Subcutaneous abdominal adipose tissue (tissue), 5 donors: ENCODE data around the gene IL17REL.

Experiments
- H3K27ac ChIP-seq: one replicate; pipeline ENCODE4 v1.7.0; 2013; ENCODE audit warnings: low read depth, mild to moderate bottlenecking, inconsistent platforms, low read length, moderate library complexity
- H3K27me3 ChIP-seq, 5 donors: one replicate each; pipeline ENCODE4 v1.7.0; 2013; ENCODE audit warnings: low read length in 5 of 5, inconsistent platforms in 1 of 5; ENCODE audit not compliant: control insufficient read depth in 5 of 5, insufficient read depth in 4 of 5
- H3K36me3 ChIP-seq, 5 donors: one replicate each; pipeline ENCODE4 v1.7.0; 2013; ENCODE audit warnings: low read length in 5 of 5; ENCODE audit not compliant: control insufficient read depth in 5 of 5, insufficient read depth in 5 of 5
- H3K4me1 ChIP-seq, 5 donors: one replicate each; pipeline ENCODE4 v1.7.0; 2013; ENCODE audit warnings: low read length in 5 of 5, mild to moderate bottlenecking in 3 of 5, moderate library complexity in 1 of 5; ENCODE audit not compliant: control insufficient read depth in 5 of 5, insufficient read depth in 5 of 5
- H3K4me3 ChIP-seq, 5 donors: one replicate each; pipeline ENCODE4 v1.7.0; 2013; ENCODE audit warnings: low read length in 5 of 5, low read depth in 1 of 5
- H3K9ac ChIP-seq, 5 donors: one replicate each; pipeline ENCODE4 v1.7.0; 2013; ENCODE audit warnings: low read length in 5 of 5, mild to moderate bottlenecking in 4 of 5, moderate library complexity in 3 of 5
- H3K9me3 ChIP-seq, 5 donors: one replicate each; pipeline ENCODE4 v1.7.0; 2013; ENCODE audit warnings: low read length in 5 of 5; ENCODE audit not compliant: control insufficient read depth in 5 of 5
- donor health status: healthy.
- donor health status: healthy.
- donor health status: healthy.
- donor health status: healthy.
- donor health status: healthy.

Gene IL17REL

DNA sequence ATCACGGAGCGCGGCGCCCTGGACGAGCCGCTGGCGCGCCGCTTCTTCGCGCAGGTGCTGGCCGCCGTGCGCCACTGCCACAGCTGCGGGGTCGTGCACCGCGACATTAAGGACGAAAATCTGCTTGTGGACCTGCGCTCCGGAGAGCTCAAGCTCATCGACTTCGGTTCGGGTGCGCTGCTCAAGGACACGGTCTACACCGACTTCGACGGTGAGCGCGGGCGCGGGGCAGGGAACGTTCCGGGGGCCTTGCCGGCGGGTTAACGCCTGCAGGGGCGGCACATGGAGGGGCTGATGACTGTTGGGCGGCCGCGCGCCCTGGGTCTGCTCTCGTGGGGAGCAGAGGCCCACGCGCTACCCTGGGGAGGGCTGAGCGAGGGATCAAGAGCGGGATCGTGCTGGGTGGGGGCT, 51.0 kb downstream of the IL17REL start:
- Histone ChIP-seq H3K4me3 (peak overlapping the region in 4 of 5 donors; percentile 88 to 99 (median 96)), H3K9ac (peak overlapping the region; percentile 26 to 96 (median 92)), H3K9me3 (no peaks in the 10 kb centered on the region), H3K4me1 (peaks cover 5 to 78% (median 74%) of the 10 kb centered on the region in 5 donors), H3K27me3 (no peaks in the 10 kb centered on the region), H3K27ac (peak overlapping the region; percentile 98), H3K36me3 (peaks cover 0 to 37% (median 25%) of the 10 kb centered on the region in 5 donors)

DNA sequence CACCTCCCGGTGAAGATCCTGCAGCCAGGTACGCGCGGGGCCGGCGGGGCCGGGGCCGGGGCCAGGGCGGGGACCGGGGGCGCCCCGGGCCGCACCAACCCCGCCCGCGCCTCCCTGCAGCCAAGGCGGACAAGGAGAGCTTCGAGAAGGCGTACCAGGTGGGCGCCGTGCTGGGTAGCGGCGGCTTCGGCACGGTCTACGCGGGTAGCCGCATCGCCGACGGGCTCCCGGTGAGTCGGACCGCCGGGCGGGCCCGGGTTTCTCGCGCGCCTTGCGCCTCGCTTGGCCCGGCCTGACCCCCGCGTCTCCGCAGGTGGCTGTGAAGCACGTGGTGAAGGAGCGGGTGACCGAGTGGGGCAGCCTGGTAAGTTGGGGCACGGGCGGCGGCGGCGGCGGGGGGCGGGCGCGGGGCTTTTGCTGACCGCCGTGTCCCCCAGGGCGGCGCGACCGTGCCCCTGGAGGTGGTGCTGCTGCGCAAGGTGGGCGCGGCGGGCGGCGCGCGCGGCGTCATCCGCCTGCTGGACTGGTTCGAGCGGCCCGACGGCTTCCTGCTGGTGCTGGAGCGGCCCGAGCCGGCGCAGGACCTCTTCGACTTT, 51.5 kb downstream of the IL17REL start:
- Histone ChIP-seq H3K36me3 (peaks cover 0 to 37% (median 25%) of the 10 kb centered on the region in 5 donors), H3K27ac (peak overlapping the region; percentile 98), H3K9me3 (no peaks in the 10 kb centered on the region), H3K4me1 (peaks cover 3 to 78% (median 74%) of the 10 kb centered on the region in 5 donors), H3K9ac (peak overlapping the region in 4 of 5 donors; percentile 90 to 96 (median 94)), H3K27me3 (no peaks in the 10 kb centered on the region), H3K4me3 (peak overlapping the region in 4 of 5 donors; percentile 88 to 99 (median 96))

DNA sequence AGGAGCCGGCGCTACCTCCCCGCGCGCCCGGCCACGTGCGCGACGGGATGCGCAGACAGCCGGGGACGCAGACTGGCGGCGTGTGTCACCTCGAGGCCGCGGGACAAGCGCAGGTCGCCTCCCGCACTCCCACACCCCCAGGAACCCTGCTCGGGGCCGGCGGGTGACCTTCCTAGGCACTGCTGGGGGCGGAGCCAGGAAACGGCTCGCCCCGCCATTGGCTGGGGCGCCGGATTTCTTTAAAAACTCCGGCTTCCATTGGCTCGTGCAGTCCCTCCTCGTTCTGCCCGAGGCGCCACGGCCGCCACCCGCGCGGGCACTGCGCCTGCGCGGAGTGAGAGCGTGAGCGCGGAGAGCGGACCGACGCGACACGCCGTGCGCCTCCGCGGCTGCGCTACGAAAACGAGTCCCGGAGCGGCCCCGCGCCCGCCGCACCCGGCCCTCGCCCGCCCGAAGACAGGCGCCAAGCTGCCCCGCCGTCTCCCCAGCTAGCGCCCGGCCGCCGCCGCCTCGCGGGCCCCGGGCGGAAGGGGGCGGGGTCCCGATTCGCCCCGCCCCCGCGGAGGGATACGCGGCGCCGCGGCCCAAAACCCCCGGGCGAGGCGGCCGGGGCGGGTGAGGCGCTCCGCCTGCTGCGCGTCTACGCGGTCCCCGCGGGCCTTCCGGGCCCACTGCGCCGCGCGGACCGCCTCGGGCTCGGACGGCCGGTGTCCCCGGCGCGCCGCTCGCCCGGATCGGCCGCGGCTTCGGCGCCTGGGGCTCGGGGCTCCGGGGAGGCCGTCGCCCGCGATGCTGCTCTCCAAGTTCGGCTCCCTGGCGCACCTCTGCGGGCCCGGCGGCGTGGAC, 52.2 kb downstream of the IL17REL start, which contains the start of gene PIM3:
Gene PIM3, plus strand, starts transcription at position 614 of the 846 bp plus-strand sequence. Its CDS starts 176 bp downstream, at position 790.
- Histone ChIP-seq H3K4me1 (peaks cover 5 to 78% (median 74%) of the 10 kb centered on the region in 5 donors), H3K9me3 (no peaks in the 10 kb centered on the region), H3K36me3 (peaks cover 0 to 33% (median 25%) of the 10 kb centered on the region in 5 donors), H3K27me3 (no peaks in the 10 kb centered on the region), H3K9ac (peak within 1 kb of the TSS; percentile 26 to 96 (median 92)), H3K27ac (peak within 1 kb of the TSS; percentile 98), H3K4me3 (peak within 1 kb of the TSS; percentile 63 to 99 (median 96))

DNA sequence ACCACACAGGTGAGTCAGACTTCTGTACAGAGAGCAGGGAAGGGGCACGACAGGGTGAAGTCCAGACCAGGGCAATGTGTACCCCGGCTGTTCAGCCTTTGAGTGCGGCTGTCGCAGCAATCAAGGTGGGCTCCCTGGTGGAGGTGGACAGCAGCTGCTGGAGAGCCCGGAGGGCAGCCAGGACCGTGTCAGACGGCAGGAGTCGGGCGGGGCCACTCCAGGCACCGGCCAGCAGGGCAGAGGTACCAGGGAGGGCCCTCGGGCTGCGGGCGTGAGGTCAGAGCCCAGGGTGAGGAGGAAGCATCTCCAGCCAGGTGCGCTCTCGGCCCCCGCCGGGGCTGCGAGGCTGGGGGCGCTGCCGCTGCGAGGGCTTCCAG, 52.8 kb downstream of the IL17REL start:
- H3K27ac ChIP-seq, result peak overlapping the region; percentile 92
- H3K4me3 ChIP-seq, result peak overlapping the region; percentile 63 to 99 (median 64)
- no peaks in the 10 kb centered on the region for H3K27me3 ChIP-seq
- no peaks in the 10 kb centered on the region for H3K9me3 ChIP-seq
- peaks cover 0 to 29% (median 23%) of the 10 kb centered on the region in 5 donors for H3K36me3 ChIP-seq
- peak overlapping the region in 4 of 5 donors; percentile 70 to 89 (median 82) for H3K9ac ChIP-seq
- H3K4me1 ChIP-seq, result peaks cover 4 to 78% (median 74%) of the 10 kb centered on the region in 5 donors

DNA sequence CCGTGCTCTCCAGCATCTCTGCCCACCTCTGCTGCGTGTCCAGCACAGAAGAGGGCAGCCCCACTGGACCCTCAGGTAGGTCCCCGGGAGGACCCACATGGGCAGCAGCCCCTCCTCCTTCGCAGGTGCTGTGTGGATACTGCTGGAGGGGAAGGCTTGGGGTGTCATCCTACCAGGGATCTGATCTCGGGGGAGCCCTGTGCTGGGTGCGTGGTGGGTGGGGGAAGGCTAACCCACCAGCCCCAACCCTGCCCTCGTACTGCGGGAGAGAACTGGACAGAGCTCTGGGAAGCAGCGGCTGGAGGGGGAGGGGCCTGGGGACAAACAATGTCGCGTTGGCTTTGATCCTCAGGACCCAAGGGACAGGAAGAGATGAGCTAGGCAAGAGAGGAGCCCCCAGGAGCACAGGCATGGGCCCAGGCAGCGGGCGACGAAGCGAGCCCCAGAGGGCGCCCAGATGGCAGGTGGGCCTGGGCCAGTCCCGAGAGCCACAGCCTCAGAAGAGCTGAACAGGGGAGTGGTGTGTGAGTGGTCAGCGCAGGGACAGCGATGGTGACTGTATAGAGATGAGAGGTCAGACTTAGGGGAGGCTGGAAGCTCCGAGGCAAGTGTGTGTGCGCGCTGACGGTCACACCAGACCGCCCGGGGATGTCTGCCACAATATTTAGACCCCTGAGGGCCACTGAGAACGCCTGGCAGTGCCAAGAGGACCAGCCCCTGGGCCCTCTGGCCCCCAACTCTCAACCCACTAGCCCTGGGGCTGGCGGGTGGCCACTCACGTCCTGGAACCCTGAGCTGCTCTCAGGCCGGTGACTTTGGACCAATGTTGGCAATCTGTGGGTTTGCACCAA, 53.4 kb downstream of the IL17REL start:
- peak overlapping the region; percentile 63 to 99 (median 64) for H3K4me3 ChIP-seq
- no peaks in the 10 kb centered on the region for H3K27me3 ChIP-seq
- H3K27ac ChIP-seq, result peak overlapping the region; percentile 92
- peak overlapping the region; percentile 56 to 89 (median 82) for H3K9ac ChIP-seq
- H3K4me1 ChIP-seq, result peaks cover 5 to 78% (median 74%) of the 10 kb centered on the region in 5 donors
- H3K9me3 ChIP-seq, result no peaks in the 10 kb centered on the region
- H3K36me3 ChIP-seq, result peaks cover 0 to 23% (median 20%) of the 10 kb centered on the region in 5 donors

DNA sequence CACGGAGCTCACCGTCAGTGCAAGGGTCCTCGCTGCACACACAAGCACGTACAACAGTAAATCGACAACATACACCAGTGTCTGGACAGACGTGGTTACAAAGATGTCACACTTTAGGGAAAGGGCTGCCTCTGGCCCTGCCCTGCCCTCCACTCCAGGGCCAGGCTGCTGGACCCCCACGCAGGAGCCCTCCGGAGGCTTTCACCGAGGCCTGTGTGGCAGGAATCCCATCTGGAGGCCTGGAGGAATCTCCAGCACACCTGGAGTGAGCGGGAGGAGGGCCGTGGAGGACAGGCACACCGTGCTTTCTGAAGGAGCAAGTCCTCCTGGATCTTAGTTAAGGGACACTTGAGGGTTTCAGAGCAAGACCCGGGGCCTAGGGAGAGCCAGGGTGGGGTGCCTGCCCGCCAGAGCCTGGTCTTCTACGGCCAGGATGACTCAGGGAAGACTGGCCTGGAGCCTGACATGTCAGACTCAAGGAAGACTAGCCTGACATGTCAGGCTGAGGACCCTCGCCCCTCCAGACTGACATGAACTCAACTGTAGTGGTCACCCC, 54.1 kb downstream of the IL17REL start:
- peaks cover 6 to 78% (median 74%) of the 10 kb centered on the region in 5 donors for H3K4me1 ChIP-seq
- H3K36me3 ChIP-seq, result peaks cover 0 to 16% (median 14%) of the 10 kb centered on the region in 5 donors
- H3K27ac ChIP-seq, result peak overlapping the region; percentile 92
- no peaks in the 10 kb centered on the region for H3K27me3 ChIP-seq
- H3K9me3 ChIP-seq, result no peaks in the 10 kb centered on the region
- no peak overlapping the region for H3K4me3 ChIP-seq
- no peak overlapping the region for H3K9ac ChIP-seq

DNA sequence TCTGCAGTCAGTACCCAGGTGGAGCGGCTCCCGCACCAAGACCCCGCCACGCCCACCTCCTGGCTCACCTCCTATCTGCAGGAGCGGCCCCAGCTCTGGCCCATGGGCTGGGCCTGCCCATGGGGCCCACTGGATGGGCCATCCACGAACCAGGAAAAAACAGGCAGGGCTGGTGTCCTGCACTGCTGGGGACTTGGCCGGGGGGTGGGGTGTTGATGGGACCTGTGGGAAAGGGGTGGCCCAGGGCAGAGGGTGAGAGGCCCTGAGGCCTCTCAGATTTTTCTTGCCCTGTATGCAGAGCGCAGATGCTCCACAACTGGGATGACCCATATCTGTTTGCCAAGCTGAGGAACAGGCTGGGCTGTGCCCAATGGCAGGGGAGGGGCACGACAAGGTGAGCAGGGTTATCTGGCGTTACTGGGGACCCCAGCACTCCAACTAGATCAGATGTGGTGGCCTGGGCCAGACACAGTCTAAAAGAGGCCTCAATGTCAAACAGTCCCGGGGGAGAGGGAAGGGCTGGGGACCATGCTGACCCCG, 54.7 kb downstream of the IL17REL start:
- H3K36me3 ChIP-seq, result peaks cover 0 to 11% (median 8%) of the 10 kb centered on the region in 5 donors
- no peak overlapping the region for H3K9ac ChIP-seq
- H3K27ac ChIP-seq, result peak overlapping the region; percentile 92
- no peaks in the 10 kb centered on the region for H3K27me3 ChIP-seq
- H3K9me3 ChIP-seq, result no peaks in the 10 kb centered on the region
- peaks cover 6 to 78% (median 75%) of the 10 kb centered on the region in 5 donors for H3K4me1 ChIP-seq
- H3K4me3 ChIP-seq, result no peak overlapping the region

DNA sequence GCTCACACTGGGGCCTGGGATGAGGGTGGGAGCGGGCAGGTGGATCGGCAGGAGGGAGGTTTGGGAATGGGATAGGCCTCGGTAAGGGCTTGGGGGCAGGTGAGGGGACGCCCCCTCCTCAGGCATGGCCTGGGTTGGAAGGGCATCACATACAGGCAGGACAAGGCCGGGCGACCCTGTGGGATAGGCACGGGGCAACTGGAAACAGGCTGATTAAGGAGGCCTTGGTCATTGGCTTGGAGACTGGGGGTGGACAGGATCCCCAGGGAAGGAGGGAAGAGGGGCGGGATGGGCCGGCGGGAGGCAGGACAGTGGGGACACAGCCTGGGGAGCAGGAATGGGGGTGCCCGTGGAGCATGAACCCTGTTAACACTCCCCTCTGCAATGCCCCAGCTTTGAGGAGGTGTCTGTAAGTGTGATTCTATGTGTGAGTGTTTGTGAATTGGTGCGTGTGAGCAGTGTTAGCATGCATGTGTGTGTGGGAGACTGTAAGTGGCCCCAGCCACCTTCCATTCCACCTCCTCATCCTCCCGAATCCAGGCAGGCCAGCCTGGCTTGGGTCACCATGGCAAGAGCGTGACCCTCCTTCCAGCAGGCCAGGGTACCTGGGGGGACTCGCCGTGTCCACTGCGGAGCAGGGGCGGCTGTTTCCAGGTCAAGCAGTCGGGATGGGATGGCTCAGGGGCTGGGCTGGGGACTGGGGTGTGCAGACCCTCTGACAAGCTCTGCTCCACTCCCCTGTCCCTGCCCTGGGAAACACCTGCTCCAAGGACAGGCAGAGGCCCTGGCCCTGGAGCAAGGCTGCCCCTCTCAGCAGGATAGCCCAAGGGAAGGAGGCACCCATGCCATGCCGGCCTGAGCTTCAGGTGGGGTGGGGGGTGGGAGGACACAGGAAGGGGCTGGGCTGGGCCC, 55.4 kb downstream of the IL17REL start:
- no peaks in the 10 kb centered on the region for H3K27me3 ChIP-seq
- no peak overlapping the region for H3K4me3 ChIP-seq
- H3K36me3 ChIP-seq, result peaks cover 0 to 6% (median 4%) of the 10 kb centered on the region in 5 donors
- H3K9me3 ChIP-seq, result no peaks in the 10 kb centered on the region
- H3K9ac ChIP-seq, result peak overlapping the region in 3 of 5 donors; percentile 10 to 72 (median 65)
- peak overlapping the region; percentile 92 for H3K27ac ChIP-seq
- peaks cover 6 to 80% (median 77%) of the 10 kb centered on the region in 5 donors for H3K4me1 ChIP-seq
